ENCODE measurements around the gene CPA2.
"Not testable (repeated sequence)": the region's sequence is repeated elsewhere in the genome, so short reads cannot be mapped to it uniquely, and the experiment has no call there.

The CPA2 gene

DNA sequence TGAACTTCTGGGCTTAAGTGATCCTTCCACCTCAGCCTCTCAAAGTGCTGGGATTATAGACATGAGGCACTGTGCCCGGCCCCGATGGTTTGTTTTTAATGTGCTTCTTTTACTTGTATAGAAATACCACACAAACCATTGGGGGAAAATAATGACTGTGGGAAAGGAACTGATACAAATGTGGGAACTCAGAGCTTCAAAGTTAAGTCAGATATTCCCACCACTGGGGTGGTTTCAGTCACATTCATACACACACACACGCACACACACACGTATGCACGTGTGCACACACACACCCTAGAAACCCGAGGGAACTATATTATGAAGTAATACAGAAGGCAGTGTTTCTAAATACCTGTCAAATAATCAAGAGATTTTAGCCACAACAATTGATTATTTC lies 43.3 kb downstream of the CPA2 start:
- no peak for DNase-seq (ENCODE audit: low read depth in 2 of 2)

GRCh38 chr7:130314305-130314704 lies 47.6 kb downstream of the CPA2 start:
- DNase-seq (ENCODE audit: low read depth in 2 of 2) = no peak

DNA sequence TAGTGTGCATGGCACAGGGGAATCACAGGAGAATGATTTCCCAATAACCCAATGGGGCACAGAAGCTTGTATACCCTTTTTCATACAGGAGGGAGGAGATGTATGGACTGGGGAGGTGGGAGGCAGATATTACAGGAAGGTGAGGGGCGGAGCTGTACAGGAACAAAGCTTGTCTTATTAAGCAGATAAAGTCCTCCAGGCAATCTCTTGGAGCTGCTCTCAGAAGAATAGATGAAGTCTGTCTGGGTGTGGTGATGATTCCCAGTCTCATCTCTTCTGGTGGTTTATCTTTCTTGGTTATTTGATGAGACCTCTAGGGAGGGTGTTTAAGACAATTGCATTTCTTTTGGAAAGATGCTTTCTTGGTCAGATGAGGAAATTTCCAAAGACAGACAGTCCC lies 52.9 kb downstream of the CPA2 start:
- no peak for DNase-seq (ENCODE audit: low read depth in 2 of 2)

- DNase-seq (ENCODE audit: low read depth in 2 of 2) = not testable (repeated sequence)
Measured at GRCh38 chr7:130321542-130322229, 55.0 kb downstream of the CPA2 start.

- no peak for DNase-seq (ENCODE audit: low read depth in 2 of 2)
Measured at GRCh38 chr7:130322615-130323014, 56.0 kb downstream of the CPA2 start.

- DNase-seq (ENCODE audit: low read depth in 2 of 2) = no peak
Measured at GRCh38 chr7:130324306-130324943, 57.8 kb downstream of the CPA2 start.

DNA sequence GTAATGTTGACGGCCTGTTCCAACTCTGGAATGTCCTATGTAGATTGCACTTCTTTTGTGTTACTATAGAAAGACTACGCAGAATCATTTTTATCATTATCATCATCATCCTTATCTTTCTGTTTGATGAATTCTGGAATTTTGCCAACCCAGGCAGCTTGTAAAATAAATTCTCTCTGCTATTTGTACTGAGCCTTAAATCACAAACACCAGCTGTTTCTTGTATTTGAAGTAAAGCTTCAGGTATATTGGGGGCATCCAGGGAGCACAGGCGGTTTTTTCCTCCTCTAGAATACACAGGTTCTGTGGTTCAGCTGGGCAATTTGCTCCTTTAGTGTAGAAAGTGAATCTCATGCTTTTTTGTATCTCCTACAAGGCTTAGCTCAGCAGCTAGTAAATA lies 63.0 kb downstream of the CPA2 start:
- no peak for DNase-seq (ENCODE audit: low read depth in 2 of 2)

DNA sequence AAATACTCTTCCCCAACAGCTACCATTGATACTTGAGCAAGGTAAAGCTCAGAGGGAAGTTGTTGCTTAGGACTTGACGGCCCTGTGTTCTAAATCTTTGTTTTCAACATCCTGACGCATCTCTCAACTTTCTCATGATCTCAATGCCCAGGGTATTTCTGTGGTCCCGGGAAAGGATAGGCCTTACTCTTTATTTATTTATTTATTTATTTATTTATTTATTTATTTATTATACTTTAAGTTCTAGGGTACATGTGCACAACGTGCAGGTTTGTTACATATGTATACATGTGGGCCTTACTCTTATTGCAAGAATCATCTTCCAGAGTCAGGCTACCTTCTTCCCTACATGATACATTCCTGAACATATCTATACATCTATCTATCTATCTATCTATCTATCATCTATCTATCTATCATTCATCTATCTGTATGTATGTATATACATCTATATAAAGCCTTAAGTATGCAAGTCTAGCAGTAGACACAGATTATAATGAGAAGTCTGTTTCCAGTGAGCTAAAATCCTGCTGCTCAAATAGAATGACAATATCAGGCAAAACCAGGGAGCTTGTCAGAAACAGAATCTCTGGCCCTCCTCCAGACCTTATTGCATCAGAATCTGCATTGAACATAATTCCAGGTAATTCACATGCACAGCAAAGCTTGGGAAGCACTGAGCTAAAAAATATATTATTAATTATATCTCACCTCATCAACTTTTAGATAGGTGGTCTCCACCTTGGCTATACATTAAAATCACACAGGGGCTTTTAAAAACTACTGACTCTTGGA lies 65.8 kb downstream of the CPA2 start:
- no peak for DNase-seq (ENCODE audit: low read depth in 2 of 2)

DNA sequence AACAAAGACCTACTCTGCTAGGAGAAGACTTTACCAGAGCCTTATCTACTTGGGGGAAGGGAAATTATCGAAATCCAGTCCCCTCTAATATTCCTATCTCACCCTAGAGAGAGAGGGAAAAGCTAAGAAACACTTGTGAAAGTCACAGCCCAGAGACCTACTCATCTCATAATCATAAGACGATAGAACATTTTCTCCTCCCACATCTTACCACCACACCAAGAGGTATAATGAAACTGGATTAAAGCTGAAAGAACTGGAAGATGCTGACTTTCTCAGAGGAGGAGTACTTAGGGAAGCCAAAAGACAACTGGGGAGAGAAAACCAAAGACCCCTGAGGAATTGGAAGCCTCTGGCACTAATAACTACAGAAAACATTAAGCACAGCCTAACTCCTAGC lies 67.2 kb downstream of the CPA2 start:
- no peak for DNase-seq (ENCODE audit: low read depth in 2 of 2)

GRCh38 chr7:130334274-130334673 lies 67.6 kb downstream of the CPA2 start:
- no peak for DNase-seq (ENCODE audit: low read depth in 2 of 2)

DNA sequence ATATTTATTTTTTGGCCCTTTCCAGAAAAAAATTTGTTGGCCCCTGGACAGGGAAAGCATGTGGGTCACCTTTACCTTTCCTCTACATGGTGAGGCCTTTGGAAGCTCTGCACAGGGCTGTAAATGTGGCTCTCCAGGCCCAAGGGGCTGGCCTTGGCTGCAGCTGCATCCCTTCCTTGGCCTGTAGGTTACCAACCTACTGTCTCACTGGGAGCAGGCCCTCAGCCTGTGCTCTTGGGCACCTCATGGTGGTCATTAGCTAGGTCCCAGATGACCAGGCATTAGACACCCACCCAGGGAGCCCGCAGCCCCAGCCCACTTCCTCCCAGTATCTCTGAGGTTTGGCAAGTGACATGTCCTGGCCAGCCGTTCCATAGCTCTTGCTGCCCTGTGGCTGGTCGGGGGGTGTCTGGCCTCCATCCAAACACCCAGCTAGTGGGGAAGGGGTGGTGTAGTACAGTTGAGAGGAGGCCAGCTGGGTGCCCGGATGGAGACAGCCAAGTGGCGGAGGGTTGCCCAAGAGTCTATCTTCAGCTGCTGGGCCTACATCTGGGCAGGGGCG lies 70.8 kb downstream of the CPA2 start:
- no peak for DNase-seq (ENCODE audit: low read depth in 2 of 2)

DNA sequence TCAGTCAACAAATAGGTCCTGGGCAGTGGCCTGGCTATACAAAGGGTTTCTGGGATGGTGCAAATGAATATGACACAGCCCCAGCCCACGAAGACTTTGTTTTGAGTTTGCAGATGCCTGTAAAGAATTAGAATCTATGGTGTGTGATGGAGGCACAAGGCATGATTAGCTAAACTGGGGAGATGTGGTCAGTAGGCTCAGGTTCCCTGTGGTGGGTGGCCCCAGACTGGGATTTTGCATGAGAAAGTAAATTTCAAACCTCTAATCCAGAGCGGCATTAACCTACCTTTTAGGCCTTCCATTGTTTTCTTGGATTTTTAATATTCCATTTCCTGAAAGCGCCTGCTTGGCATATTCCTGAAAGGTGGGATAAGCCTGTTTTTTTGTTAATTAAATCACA lies 71.6 kb downstream of the CPA2 start:
- DNase-seq (ENCODE audit: low read depth in 2 of 2) = no peak

Measured in stimulated activated CD4-positive, alpha-beta T cell treated with anti-CD3 and anti-CD28 coated beads, Interleukin-12 subunit alpha, Interleukin-12 subunit beta, amount 100 ng/mL, for 24 hours (primary cell).